Tibial nerve (tissue), 4 donors: ENCODE results near the gene SCYL2.

Source experiments
- EP300 ChIP-seq, 2 donors: sonication (generic); formaldehyde crosslinking; IDR thresholded peaks; one replicate each; pipeline ENCODE4 v1.6.1; 2017; ENCODE audit warnings: antibody characterized with exemption in 2 of 2, mild to moderate bottlenecking in 1 of 2
- POLR2A ChIP-seq, 2 donors: fragments of 450-650 bp; IDR thresholded peaks; one replicate each; pipeline ENCODE4 v1.6.1; 2017; ENCODE audit warnings: antibody characterized with exemption in 2 of 2, mild to moderate bottlenecking in 2 of 2, moderate library complexity in 2 of 2
- TF ChIP-seq, protein P1 (sequence below), 5 experiments: fragments of 200-600 bp in 3 of 5; fragments of 450-650 bp in 2 of 5; sonication (generic) in 3 of 5; IDR thresholded peaks; one replicate each; pipeline ENCODE4 v1.5.1; 2016 to 2019; ENCODE audit warnings: antibody characterized with exemption in 5 of 5, mild to moderate bottlenecking in 3 of 5, moderate library complexity in 2 of 5

DNA sequence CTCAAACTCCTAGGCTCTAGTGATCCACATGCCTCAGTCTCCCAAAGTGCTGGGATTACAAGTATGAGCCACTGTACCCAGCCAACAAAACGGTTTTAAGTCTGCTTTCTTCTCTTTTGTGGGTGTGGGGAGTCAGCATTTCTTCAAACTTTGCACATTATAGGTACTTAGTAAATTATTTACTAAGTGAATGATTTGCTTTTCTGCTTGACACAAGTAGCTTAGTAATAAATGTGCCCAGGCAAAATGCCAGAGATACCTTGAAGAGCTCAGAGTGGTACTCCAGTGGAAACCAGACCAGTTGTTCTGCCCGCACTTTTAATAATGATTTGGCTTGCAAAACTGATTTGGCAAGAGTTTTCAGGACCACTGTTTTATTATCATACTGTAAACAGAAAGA, 15.1 kb upstream of the SCYL2 start:
- TF ChIP-seq, protein P1, sequence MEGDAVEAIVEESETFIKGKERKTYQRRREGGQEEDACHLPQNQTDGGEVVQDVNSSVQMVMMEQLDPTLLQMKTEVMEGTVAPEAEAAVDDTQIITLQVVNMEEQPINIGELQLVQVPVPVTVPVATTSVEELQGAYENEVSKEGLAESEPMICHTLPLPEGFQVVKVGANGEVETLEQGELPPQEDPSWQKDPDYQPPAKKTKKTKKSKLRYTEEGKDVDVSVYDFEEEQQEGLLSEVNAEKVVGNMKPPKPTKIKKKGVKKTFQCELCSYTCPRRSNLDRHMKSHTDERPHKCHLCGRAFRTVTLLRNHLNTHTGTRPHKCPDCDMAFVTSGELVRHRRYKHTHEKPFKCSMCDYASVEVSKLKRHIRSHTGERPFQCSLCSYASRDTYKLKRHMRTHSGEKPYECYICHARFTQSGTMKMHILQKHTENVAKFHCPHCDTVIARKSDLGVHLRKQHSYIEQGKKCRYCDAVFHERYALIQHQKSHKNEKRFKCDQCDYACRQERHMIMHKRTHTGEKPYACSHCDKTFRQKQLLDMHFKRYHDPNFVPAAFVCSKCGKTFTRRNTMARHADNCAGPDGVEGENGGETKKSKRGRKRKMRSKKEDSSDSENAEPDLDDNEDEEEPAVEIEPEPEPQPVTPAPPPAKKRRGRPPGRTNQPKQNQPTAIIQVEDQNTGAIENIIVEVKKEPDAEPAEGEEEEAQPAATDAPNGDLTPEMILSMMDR (IDR thresholded peaks at IDR 0.05), result no peak
- no peak for TF ChIP-seq POLR2A (IDR thresholded peaks at IDR 0.05)
- no peak for TF ChIP-seq EP300 (IDR thresholded peaks at IDR 0.05)
